ENCODE measurements around the gene KIF2A.
A peak's percentile ranks its signal among the peaks of the same experiment; 100 is the strongest.

The KIF2A gene

DNA sequence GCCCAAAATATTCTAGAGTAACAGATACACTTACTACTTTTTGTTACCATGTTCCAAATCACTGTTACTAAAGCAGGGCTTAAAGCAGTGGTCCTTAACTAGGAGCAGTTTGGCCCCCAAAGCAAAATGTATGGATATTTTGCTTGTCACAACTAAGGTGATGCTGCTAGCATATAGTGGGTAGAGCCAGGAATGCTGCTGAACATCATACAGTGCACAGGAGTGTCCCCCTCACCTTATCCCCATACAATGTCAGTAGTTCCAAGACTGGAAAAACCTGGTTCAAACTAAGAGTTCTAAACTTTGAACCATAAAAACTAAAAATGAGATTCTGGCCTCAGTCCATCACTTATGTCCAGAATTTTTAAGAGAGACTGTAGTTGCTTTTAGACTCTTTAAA lies 69.6 kb downstream of the KIF2A start:
- TF ChIP-seq, protein P1, sequence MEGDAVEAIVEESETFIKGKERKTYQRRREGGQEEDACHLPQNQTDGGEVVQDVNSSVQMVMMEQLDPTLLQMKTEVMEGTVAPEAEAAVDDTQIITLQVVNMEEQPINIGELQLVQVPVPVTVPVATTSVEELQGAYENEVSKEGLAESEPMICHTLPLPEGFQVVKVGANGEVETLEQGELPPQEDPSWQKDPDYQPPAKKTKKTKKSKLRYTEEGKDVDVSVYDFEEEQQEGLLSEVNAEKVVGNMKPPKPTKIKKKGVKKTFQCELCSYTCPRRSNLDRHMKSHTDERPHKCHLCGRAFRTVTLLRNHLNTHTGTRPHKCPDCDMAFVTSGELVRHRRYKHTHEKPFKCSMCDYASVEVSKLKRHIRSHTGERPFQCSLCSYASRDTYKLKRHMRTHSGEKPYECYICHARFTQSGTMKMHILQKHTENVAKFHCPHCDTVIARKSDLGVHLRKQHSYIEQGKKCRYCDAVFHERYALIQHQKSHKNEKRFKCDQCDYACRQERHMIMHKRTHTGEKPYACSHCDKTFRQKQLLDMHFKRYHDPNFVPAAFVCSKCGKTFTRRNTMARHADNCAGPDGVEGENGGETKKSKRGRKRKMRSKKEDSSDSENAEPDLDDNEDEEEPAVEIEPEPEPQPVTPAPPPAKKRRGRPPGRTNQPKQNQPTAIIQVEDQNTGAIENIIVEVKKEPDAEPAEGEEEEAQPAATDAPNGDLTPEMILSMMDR (conservative IDR thresholded peaks at IDR 0.05): no peak

GRCh38 chr5:62376064-62376463 lies 70.1 kb downstream of the KIF2A start:
- TF ChIP-seq, protein P1 (conservative IDR thresholded peaks at IDR 0.05): no peak
- H3K27ac ChIP-seq: no peak overlapping the region

More for the DNA sequence above, 69.6 kb downstream of the KIF2A start:
- H3K27ac ChIP-seq: no peak overlapping the region

- no peak overlapping the region for H3K27ac ChIP-seq
- TF ChIP-seq, protein P1 (conservative IDR thresholded peaks at IDR 0.05): no peak
Measured at GRCh38 chr5:62385131-62385530, 79.1 kb downstream of the KIF2A start.

- no peak overlapping the region for H3K27ac ChIP-seq
- TF ChIP-seq, protein P1 (conservative IDR thresholded peaks at IDR 0.05): no peak
Measured at GRCh38 chr5:62385816-62386400, 79.9 kb downstream of the KIF2A start.

- no peak overlapping the region for H3K27ac ChIP-seq
- TF ChIP-seq, protein P1 (conservative IDR thresholded peaks at IDR 0.05): no peak
Measured at GRCh38 chr5:62386824-62387223, 80.8 kb downstream of the KIF2A start.

GRCh38 chr5:62395210-62395950 lies 89.4 kb downstream of the KIF2A start:
- H3K27ac ChIP-seq: no peak overlapping the region
- TF ChIP-seq, protein P1 (conservative IDR thresholded peaks at IDR 0.05): no peak

DNA sequence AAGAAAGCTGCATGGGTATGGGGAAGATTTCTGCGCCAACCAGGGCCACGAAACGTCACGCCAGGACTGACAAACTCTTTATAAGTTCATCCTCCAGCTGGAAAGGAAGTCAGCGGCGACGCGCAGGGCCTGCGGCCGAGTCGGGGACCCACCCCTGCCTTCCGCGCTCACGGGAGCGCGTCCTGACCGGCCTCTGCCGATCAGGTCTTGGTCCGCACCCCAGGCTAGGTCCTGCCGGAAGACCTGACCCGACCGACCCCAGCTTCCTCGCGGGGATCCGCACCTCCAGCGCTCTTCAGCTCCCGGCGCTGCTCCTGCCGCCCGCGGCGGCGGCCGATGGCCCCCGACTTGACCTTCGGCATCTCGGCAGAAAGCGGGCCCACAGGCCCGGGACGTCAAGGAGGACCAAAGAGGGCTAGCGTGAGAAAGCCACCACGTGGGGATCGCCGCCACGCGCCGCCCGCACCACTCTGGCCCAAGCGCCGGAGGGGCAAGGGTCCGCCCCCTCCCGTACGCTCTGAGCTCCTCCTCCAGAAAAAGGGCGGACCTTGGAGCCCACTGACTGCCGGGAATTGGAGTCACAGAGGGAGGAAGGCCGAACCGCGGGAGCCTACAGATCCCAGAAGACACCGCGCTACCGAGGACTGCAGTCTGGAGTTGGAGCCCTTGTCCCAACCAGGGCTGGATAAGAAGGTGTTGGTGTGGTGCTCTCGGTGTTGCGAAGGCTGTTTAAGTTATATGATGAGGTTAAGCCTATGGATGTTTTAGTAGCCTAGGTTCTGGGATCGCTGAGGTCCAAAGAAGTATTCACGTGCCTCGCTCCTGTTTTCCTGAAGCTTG lies 97.6 kb downstream of the KIF2A start, which contains the start of gene DIMT1:
DIMT1 (minus strand) TSS at position 495 of the 840 bp plus-strand sequence; CDS start at position 362, 133 bp downstream.
- TF ChIP-seq, protein P1 (conservative IDR thresholded peaks at IDR 0.05): no peak
- H3K27ac ChIP-seq: peak within 1 kb of the TSS; percentile 94
